ENCODE results near the gene TGFBRAP1.
A peak's percentile ranks its signal among the peaks of the same experiment; 100 is the strongest.

TGFBRAP1 gene

DNA sequence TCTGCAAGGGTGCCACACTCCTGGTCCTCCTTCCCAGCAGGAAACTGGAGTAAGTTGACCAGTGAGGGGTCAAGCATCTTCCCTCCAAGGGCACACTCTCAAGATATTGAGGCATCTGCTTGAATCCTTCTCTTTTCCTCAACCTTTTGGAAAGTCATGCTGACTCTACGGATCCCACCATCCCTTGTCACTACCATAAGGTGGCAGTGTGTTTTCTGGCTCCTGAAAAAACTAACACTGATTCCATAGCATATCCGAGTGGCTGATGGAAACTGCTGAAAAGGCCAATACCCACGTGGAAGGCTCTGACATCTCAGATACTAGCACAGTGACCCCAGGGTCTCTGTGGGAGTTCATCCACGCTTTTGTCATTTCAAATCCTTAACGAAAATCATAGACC lies 50.9 kb downstream of the TGFBRAP1 start:
- in situ Hi-C loops (cut with HindIII; ENCODE audit: low sequenced_read_pairs), result no loop called here
- no peak for DNase-seq (ENCODE audit: low read depth)
- H3K4me3 ChIP-seq (ENCODE audit: low read depth, low read length), result no peak overlapping the region
- TF ChIP-seq, protein P1, sequence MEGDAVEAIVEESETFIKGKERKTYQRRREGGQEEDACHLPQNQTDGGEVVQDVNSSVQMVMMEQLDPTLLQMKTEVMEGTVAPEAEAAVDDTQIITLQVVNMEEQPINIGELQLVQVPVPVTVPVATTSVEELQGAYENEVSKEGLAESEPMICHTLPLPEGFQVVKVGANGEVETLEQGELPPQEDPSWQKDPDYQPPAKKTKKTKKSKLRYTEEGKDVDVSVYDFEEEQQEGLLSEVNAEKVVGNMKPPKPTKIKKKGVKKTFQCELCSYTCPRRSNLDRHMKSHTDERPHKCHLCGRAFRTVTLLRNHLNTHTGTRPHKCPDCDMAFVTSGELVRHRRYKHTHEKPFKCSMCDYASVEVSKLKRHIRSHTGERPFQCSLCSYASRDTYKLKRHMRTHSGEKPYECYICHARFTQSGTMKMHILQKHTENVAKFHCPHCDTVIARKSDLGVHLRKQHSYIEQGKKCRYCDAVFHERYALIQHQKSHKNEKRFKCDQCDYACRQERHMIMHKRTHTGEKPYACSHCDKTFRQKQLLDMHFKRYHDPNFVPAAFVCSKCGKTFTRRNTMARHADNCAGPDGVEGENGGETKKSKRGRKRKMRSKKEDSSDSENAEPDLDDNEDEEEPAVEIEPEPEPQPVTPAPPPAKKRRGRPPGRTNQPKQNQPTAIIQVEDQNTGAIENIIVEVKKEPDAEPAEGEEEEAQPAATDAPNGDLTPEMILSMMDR (IDR thresholded peaks at IDR 0.05; ENCODE audit: low read depth, low read length, missing control alignments), result peak; percentile 7

DNA sequence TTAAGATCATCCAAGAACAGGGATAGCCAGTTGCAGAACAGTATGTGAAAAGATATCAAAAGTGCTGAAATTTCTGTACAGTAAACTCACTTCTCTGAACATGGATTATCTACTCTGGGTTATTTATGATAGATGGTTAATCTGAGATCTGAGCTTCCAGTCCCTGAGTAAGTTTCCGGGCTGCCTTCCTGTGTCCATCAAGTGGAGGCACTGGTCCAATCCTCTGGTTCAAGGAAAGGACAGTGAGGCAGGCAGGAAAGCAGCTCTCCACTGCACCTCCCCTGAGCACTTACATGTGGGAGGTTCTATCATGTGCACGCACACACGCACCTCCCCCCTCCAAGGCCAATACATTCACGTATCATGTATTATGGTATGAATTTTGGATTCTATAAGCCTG lies 55.5 kb downstream of the TGFBRAP1 start:
- TF ChIP-seq, protein P1 (IDR thresholded peaks at IDR 0.05; ENCODE audit: low read depth, low read length, missing control alignments), result no peak
- in situ Hi-C loops (cut with HindIII; ENCODE audit: low sequenced_read_pairs), result no loop called here
- DNase-seq (ENCODE audit: low read depth), result no peak
- H3K4me3 ChIP-seq (ENCODE audit: low read depth, low read length), result no peak overlapping the region

DNA sequence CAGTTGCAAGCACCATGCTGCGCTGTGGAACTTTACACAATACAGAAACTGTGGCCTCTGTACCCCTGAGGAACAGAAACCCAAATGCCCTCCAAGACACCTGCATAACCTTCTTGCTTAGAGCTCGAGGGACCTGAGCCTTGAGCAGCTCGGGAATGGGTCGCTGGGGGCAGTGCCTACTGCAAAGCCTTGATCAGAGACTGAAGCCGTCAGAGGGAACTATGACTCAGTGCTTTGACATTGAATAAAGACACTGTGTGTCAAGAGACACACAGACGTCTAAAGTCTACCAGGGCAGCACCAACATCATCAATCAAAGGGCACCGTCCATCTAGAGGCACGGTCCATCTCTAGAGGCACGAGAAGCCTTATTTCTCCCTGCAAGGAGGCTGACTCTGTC lies 57.4 kb downstream of the TGFBRAP1 start:
- TF ChIP-seq, protein P1 (IDR thresholded peaks at IDR 0.05; ENCODE audit: low read depth, low read length, missing control alignments), result no peak
- in situ Hi-C loops (cut with HindIII; ENCODE audit: low sequenced_read_pairs), result no loop called here
- no peak overlapping the region for H3K4me3 ChIP-seq (ENCODE audit: low read depth, low read length)
- no peak for DNase-seq (ENCODE audit: low read depth)

DNA sequence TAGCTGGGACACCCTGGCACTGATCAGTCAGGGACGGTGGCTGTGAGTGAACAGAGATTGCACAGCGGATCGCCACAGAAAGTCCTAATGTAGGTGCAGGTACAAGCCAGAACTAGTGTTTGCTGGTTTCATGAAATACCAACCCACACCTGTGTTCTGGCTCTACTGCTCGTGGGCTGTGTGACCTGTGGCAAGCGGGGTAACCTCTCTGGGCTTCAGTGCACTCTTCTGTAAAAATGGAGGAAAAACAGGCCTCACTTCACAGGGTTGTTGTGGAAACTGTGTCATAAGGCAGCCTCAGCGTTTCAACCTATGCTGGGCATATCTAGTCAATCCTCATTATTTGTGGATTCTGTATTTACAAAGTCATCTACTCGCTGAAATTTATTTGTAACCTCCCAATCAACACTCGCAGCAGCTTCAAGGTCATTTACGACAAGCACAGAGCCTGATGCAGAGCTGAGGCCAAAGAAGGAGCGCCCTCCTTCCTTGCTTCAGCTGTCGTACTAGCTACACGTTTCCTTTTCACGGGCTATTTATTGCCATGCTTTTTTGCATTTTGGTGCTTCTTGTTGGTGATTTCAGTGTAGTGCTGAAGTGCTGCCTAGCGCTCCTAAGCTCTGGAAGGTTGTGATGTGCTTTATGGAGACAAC lies 58.0 kb downstream of the TGFBRAP1 start:
- TF ChIP-seq, protein P1 (IDR thresholded peaks at IDR 0.05; ENCODE audit: low read depth, low read length, missing control alignments), result no peak
- no peak for DNase-seq (ENCODE audit: low read depth)
- H3K4me3 ChIP-seq (ENCODE audit: low read depth, low read length), result no peak overlapping the region
- in situ Hi-C loops (cut with HindIII; ENCODE audit: low sequenced_read_pairs), result no loop called here

DNA sequence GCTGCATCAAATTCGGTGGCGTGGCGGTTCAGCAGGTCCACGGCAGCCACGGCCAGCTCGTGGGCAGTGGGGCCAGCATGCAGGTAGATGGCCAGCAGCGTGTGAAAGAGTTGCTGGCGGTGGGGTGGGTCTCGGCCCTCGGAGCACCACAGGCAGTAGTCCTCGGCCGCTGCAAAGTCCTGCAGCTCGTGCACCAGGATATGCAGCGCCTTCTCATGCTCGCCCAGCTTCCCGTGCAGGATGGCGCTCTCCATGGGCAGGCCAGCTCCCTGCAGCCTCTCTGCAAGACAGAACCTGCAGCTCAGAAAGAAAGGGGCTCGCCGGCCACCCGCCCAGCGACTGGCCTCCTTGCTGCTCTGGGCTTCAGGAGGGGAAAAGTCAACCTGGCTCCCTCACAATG lies 60.1 kb downstream of the TGFBRAP1 start:
- in situ Hi-C loops (cut with HindIII; ENCODE audit: low sequenced_read_pairs), result no loop called here
- H3K4me3 ChIP-seq (ENCODE audit: low read depth, low read length), result no peak overlapping the region
- no peak for DNase-seq (ENCODE audit: low read depth)
- TF ChIP-seq, protein P1 (IDR thresholded peaks at IDR 0.05; ENCODE audit: low read depth, low read length, missing control alignments), result no peak

DNA sequence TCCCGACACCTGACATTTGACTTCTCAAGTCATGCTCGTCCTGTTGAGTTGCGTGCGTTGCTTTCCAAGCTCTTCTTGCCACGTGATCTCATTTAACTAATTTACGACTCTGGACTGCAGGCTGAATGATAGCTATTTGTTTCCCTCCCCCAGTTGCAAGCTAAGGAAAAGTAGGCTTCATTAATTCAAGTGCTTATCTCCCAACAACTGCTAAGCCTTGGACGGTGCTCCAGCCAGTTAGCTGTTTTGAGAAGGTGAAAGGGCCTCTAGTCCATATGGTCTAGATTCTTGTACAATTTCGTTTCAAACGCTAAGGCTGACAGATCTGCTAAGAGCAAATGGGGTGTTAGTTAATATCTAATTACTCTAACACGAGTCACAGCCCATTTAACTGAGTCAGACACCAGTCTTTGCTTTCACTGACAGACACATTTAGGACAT lies 66.9 kb downstream of the TGFBRAP1 start:
- TF ChIP-seq, protein P1 (IDR thresholded peaks at IDR 0.05; ENCODE audit: low read depth, low read length, missing control alignments), result no peak
- no peak overlapping the region for H3K4me3 ChIP-seq (ENCODE audit: low read depth, low read length)
- in situ Hi-C loops (cut with HindIII; ENCODE audit: low sequenced_read_pairs), result no loop called here
- no peak for DNase-seq (ENCODE audit: low read depth)
